Smooth muscle cell (in vitro differentiated cells): ENCODE measurements around the gene MCAM. TPM values are rescaled to one million over a fixed set of nuclear protein-coding genes. Genes with fewer than 3 reads are reported as not detected.

Experiments
- DNase-seq: peaks from one replicate; lab custom pipeline; 2025; ENCODE audit not compliant: unreplicated experiment; lab: John Stamatoyannopoulos, UW
- H2AFZ ChIP-seq: fragments of 200-600 bp; sonication (generic); 2 replicates; pipeline ENCODE4 v1.6.0; 2016; ENCODE audit warnings: antibody characterized with exemption, low read depth, mild to moderate bottlenecking
- H3F3A ChIP-seq: fragments of 200-600 bp; sonication (generic); 2 replicates; pipeline ENCODE4 v1.6.0; 2017; ENCODE audit warnings: antibody characterized with exemption, low read depth
- H3K27ac ChIP-seq: fragments of 200-600 bp; sonication (generic); 2 replicates; pipeline ENCODE4 v1.5.1; 2016; ENCODE audit warnings: low read depth, mild to moderate bottlenecking
- H3K27me3 ChIP-seq: fragments of 200-600 bp; sonication (generic); 2 replicates; pipeline ENCODE4 v1.6.1; 2016; ENCODE audit warnings: low read depth, mild to moderate bottlenecking
- H3K36me3 ChIP-seq: fragments of 200-600 bp; sonication (generic); 2 replicates; pipeline ENCODE4 v1.5.1; 2016; ENCODE audit warnings: low read depth
- H3K4me1 ChIP-seq: fragments of 200-600 bp; sonication (generic); 2 replicates; pipeline ENCODE4 v1.5.1; 2016; ENCODE audit warnings: low read depth
- H3K4me2 ChIP-seq: fragments of 200-600 bp; sonication (generic); 2 replicates; pipeline ENCODE4 v1.6.0; 2016; ENCODE audit warnings: mild to moderate bottlenecking
- H3K4me3 ChIP-seq: fragments of 200-600 bp; sonication (generic); 2 replicates; pipeline ENCODE4 v1.5.1; 2016; ENCODE audit warnings: mild to moderate bottlenecking
- H3K79me2 ChIP-seq: fragments of 200-600 bp; sonication (generic); 2 replicates; pipeline ENCODE4 v1.6.0; 2016; ENCODE audit warnings: low read depth, mild to moderate bottlenecking
- H3K9ac ChIP-seq: fragments of 200-600 bp; sonication (generic); 2 replicates; pipeline ENCODE4 v1.6.0; 2016; ENCODE audit warnings: low read depth
- H3K9me3 ChIP-seq: fragments of 200-600 bp; sonication (generic); replicated peaks from 2 replicates; pipeline ENCODE4 v1.5.1; 2016; ENCODE audit warnings: low read depth
- H4K20me1 ChIP-seq: fragments of 200-600 bp; sonication (generic); 2 replicates; pipeline ENCODE4 v1.6.0; 2016; ENCODE audit warnings: low read depth
- CTCF ChIP-seq: fragments of 200-600 bp; sonication (generic); IDR thresholded peaks from 2 replicates; pipeline ENCODE4 v1.5.1; 2017; ENCODE audit warnings: borderline replicate concordance, mild to moderate bottlenecking, antibody characterized with exemption; ENCODE audit not compliant: insufficient read depth, poor library complexity, severe bottlenecking
- WGBS: methylation state at CpG from one replicate; pipeline ENCODE4 v1.1.7; 2016; ENCODE audit warnings: low lambda C conversion rate; 5-methylcytosine and 5-hydroxymethylcytosine counted together
- polyA plus RNA-seq: library from polyadenylated mRNA; unstranded; fragments of >200 nt; fragmentation: Nextera tagmentation; extraction: Ambion mirVana; gene quantifications from 2 replicates; pipeline ENCODE4 v1.2.1, GENCODE V29; 2016
- total RNA-seq: library from RNA; depleted of rRNA; stranded (reverse); fragments of >200 nt; gene quantifications from 2 replicates; pipeline ENCODE4 v1.2.3, GENCODE V29; 2014

The MCAM gene
- total and polyA plus RNA-seq, 2 experiments from 2014 or later, result 30.7 to 138 TPM

- Histone ChIP-seq H3K4me2 (peak overlapping the region; percentile 100), H3K9me3 (no peaks in the 10 kb centered on the region), H3K4me1 (peaks cover 23% of the 10 kb centered on the region), H3K27ac (no peak overlapping the region), H4K20me1 (no peaks in the 10 kb centered on the region), H3F3A (no peaks in the 10 kb centered on the region), H2AFZ (peak overlapping the region; percentile 100), H3K79me2 (no peaks in the 10 kb centered on the region), H3K27me3 (no peaks in the 10 kb centered on the region), H3K9ac (peak overlapping the region; percentile 78), H3K4me3 (peak overlapping the region; percentile 79), H3K36me3 (no peaks in the 10 kb centered on the region)
- TF ChIP-seq CTCF, result peak; percentile 85
- 1% methylated on average over 49 of the region's 54 CpGs for WGBS
- peak; percentile 49 for DNase-seq
Observed at GRCh38 chr11:119356349-119357031, 39.6 kb upstream of the MCAM start.

- H3K4me1 ChIP-seq, result peaks cover 15% of the 10 kb centered on the region
- TF ChIP-seq CTCF, result no peak
- WGBS, result 85% methylated on average over 9 of the region's 9 CpGs
- H3K79me2 ChIP-seq, result no peaks in the 10 kb centered on the region
- H3F3A ChIP-seq, result no peaks in the 10 kb centered on the region
- no peak overlapping the region for H2AFZ ChIP-seq
- H3K9me3 ChIP-seq, result no peaks in the 10 kb centered on the region
- H3K4me2 ChIP-seq, result no peak overlapping the region
- no peaks in the 10 kb centered on the region for H3K27me3 ChIP-seq
- H3K4me3 ChIP-seq, result no peak overlapping the region
- H4K20me1 ChIP-seq, result no peaks in the 10 kb centered on the region
- no peak overlapping the region for H3K27ac ChIP-seq
- no peak overlapping the region for H3K9ac ChIP-seq
- H3K36me3 ChIP-seq, result no peaks in the 10 kb centered on the region
- DNase-seq, result no peak
Observed at GRCh38 chr11:119355091-119355843, 38.3 kb upstream of the MCAM start.

- no peaks in the 10 kb centered on the region for H3K36me3 ChIP-seq
- H4K20me1 ChIP-seq, result no peaks in the 10 kb centered on the region
- no peaks in the 10 kb centered on the region for H3F3A ChIP-seq
- 41% methylated on average over 4 of the region's 4 CpGs for whole genome bisulfite sequencing
- no peaks in the 10 kb centered on the region for H3K9me3 ChIP-seq
- H3K4me2 ChIP-seq, result no peak overlapping the region
- H3K79me2 ChIP-seq, result no peaks in the 10 kb centered on the region
- H3K9ac ChIP-seq, result no peak overlapping the region
- no peaks in the 10 kb centered on the region for H3K27me3 ChIP-seq
- no peak overlapping the region for H3K4me3 ChIP-seq
- H3K27ac ChIP-seq, result no peak overlapping the region
- peaks cover 15% of the 10 kb centered on the region for H3K4me1 ChIP-seq
- no peak overlapping the region for H2AFZ ChIP-seq
- DNase-seq, result no peak
- TF ChIP-seq CTCF, result no peak
Observed at GRCh38 chr11:119352857-119353260, 35.9 kb upstream of the MCAM start.

- H3K79me2 ChIP-seq, result no peaks in the 10 kb centered on the region
- no peaks in the 10 kb centered on the region for H3K27me3 ChIP-seq
- H2AFZ ChIP-seq, result no peak overlapping the region
- no peak overlapping the region for H3K4me3 ChIP-seq
- no peak for TF ChIP-seq CTCF
- no peak overlapping the region for H3K27ac ChIP-seq
- no peaks in the 10 kb centered on the region for H3K9me3 ChIP-seq
- H3K36me3 ChIP-seq, result no peaks in the 10 kb centered on the region
- 78% methylated on average over 1 of the region's 2 CpGs for WGBS
- no peaks in the 10 kb centered on the region for H3F3A ChIP-seq
- H4K20me1 ChIP-seq, result no peaks in the 10 kb centered on the region
- peaks cover 9% of the 10 kb centered on the region for H3K4me1 ChIP-seq
- DNase-seq, result no peak
- H3K9ac ChIP-seq, result no peak overlapping the region
- H3K4me2 ChIP-seq, result no peak overlapping the region
Observed at GRCh38 chr11:119351232-119351631, 34.3 kb upstream of the MCAM start.
